ENCODE measurements around the gene SERGEF. TPM values are rescaled to one million over a fixed set of nuclear protein-coding genes. Genes with fewer than 3 reads are reported as not detected.

Gene SERGEF
- total RNA-seq, 1 donor from 2014 or later: 17.6 TPM

DNA sequence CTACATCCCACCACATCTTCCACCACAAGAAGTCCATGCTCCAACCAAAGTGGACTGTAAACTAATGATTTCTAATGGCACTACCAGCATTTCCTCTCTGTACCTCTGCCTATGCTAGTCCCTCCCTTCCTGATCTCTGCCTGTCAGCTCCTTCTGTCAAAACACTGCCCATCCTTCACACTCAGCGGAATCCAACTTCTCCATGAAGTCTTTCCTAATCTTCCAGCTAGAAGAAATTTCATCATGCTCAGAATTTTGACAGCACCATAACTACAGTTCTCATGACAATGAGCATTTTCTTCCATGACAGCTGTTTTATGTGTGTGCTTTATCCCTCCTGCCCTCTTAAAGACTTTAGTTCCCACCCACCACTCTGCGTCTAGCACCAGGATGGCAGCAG lies 111.4 kb downstream of the SERGEF start:
- DNase-seq (ENCODE audit: low read depth): no peak
- no peak overlapping the region for H3K27ac Mint-ChIP-seq (ENCODE audit: unreplicated experiment)
- H3K79me2 ChIP-seq (ENCODE audit: insufficient read depth, low read length): no peaks in the 10 kb centered on the region

DNA sequence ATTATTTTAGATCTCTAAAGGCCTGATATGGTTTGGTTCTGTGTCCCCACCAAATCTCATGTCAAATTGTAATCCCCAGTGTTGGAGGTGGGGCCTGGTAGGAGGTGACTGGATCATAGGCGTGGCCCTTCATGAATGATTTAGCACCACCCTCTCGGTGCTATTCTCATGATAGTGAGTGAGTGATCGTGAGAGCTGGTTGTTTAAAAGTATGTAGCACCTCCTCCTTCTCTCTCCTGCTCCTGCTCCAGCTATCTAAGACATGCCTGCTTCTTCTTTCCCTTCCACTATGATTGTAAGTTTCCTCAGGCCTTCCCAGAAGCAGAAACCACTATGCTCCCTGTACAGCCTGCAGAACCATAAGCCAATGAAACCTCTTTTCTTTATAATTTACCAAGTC lies 114.1 kb downstream of the SERGEF start:
- H3K9me3 ChIP-seq (ENCODE audit: insufficient read depth, low read depth, low read length): no peaks in the 10 kb centered on the region
- H2AFZ ChIP-seq (ENCODE audit: low read depth, low read length): no peak overlapping the region
- Mint-ChIP-seq H3K4me3 (ENCODE audit: unreplicated experiment) (no peak overlapping the region), H3K27me3 (ENCODE audit: low read depth, unreplicated experiment) (no peaks in the 10 kb centered on the region), H3K27ac (ENCODE audit: unreplicated experiment) (no peak overlapping the region), H3K36me3 (ENCODE audit: low read depth, unreplicated experiment) (no peaks in the 10 kb centered on the region), H3K9me3 (ENCODE audit: unreplicated experiment) (no peaks in the 10 kb centered on the region), H3K4me1 (ENCODE audit: low read depth, unreplicated experiment) (no peaks in the 10 kb centered on the region)
- no peaks in the 10 kb centered on the region for H3K36me3 ChIP-seq (ENCODE audit: insufficient read depth, low read length)
- H3K4me3 ChIP-seq (ENCODE audit: insufficient read depth, low read depth, low read length): no peak overlapping the region
- H4K20me1 ChIP-seq (ENCODE audit: insufficient read depth, low read length): peaks cover 9% of the 10 kb centered on the region
- H3K79me2 ChIP-seq (ENCODE audit: insufficient read depth, low read length): no peaks in the 10 kb centered on the region
- no peaks in the 10 kb centered on the region for H3K4me1 ChIP-seq (ENCODE audit: insufficient read depth, low read length)
- TF ChIP-seq EZH2 (IDR thresholded peaks at IDR 0.05; ENCODE audit: insufficient read depth, low read length): no peak
- H3K4me2 ChIP-seq (ENCODE audit: low read length): no peak overlapping the region
- no peak overlapping the region for H3K9ac ChIP-seq (ENCODE audit: low read length)
- DNase-seq (ENCODE audit: low read depth) (no peak), FAIRE-seq (no peak)
- H3K27me3 ChIP-seq (ENCODE audit: insufficient read depth, low read length): no peaks in the 10 kb centered on the region
- no peak overlapping the region for H3K27ac ChIP-seq (ENCODE audit: low read depth, low read length)

More for the DNA sequence above, 111.4 kb downstream of the SERGEF start:
- H3K4me1 ChIP-seq (ENCODE audit: insufficient read depth, low read length): no peaks in the 10 kb centered on the region
- Mint-ChIP-seq H3K36me3 (ENCODE audit: low read depth, unreplicated experiment) (no peaks in the 10 kb centered on the region), H3K9me3 (ENCODE audit: unreplicated experiment) (no peaks in the 10 kb centered on the region), H3K4me1 (ENCODE audit: low read depth, unreplicated experiment) (no peaks in the 10 kb centered on the region), H3K4me3 (ENCODE audit: unreplicated experiment) (no peak overlapping the region), H3K27me3 (ENCODE audit: low read depth, unreplicated experiment) (no peaks in the 10 kb centered on the region)
- no peak overlapping the region for H3K4me3 ChIP-seq (ENCODE audit: insufficient read depth, low read depth, low read length)
- no peak for TF ChIP-seq EZH2 (IDR thresholded peaks at IDR 0.05; ENCODE audit: insufficient read depth, low read length)
- TF ChIP-seq, protein P1, sequence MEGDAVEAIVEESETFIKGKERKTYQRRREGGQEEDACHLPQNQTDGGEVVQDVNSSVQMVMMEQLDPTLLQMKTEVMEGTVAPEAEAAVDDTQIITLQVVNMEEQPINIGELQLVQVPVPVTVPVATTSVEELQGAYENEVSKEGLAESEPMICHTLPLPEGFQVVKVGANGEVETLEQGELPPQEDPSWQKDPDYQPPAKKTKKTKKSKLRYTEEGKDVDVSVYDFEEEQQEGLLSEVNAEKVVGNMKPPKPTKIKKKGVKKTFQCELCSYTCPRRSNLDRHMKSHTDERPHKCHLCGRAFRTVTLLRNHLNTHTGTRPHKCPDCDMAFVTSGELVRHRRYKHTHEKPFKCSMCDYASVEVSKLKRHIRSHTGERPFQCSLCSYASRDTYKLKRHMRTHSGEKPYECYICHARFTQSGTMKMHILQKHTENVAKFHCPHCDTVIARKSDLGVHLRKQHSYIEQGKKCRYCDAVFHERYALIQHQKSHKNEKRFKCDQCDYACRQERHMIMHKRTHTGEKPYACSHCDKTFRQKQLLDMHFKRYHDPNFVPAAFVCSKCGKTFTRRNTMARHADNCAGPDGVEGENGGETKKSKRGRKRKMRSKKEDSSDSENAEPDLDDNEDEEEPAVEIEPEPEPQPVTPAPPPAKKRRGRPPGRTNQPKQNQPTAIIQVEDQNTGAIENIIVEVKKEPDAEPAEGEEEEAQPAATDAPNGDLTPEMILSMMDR (IDR thresholded peaks at IDR 0.05; ENCODE audit: insufficient read depth, low read depth, low read length): no peak
- FAIRE-seq: no peak
- no peaks in the 10 kb centered on the region for H3K9me3 ChIP-seq (ENCODE audit: insufficient read depth, low read depth, low read length)
- no peak overlapping the region for H3K27ac ChIP-seq (ENCODE audit: low read depth, low read length)
- no peaks in the 10 kb centered on the region for H3K36me3 ChIP-seq (ENCODE audit: insufficient read depth, low read length)
- peaks cover 6% of the 10 kb centered on the region for H4K20me1 ChIP-seq (ENCODE audit: insufficient read depth, low read length)
- H3K9ac ChIP-seq (ENCODE audit: low read length): no peak overlapping the region
- no peak overlapping the region for H2AFZ ChIP-seq (ENCODE audit: low read depth, low read length)
- no peak overlapping the region for H3K4me2 ChIP-seq (ENCODE audit: low read length)
- H3K27me3 ChIP-seq (ENCODE audit: insufficient read depth, low read length): no peaks in the 10 kb centered on the region

DNA sequence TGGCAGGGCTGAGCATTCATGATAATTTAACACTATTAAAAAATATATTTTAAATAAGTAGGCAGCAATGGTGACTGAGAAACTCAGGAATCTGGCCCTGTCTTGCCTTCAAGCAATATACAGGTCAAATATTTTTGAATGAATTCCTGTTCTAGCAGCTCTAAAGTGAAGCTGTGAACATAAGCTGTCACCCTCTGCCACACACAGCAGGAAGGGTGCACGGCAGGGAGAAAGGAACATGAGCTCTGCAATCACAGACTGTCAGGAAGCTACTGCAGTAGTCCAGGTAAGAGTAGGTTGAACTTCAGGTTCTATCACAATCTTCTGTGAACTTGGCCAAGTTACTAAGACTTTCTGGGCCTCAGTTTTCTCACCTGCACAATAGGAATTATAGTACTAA lies 114.8 kb downstream of the SERGEF start:
- Histone ChIP-seq H3K79me2 (ENCODE audit: insufficient read depth, low read length) (no peaks in the 10 kb centered on the region), H3K27me3 (ENCODE audit: insufficient read depth, low read length) (no peaks in the 10 kb centered on the region), H3K9me3 (ENCODE audit: insufficient read depth, low read depth, low read length) (no peaks in the 10 kb centered on the region), H2AFZ (ENCODE audit: low read depth, low read length) (no peak overlapping the region), H3K36me3 (ENCODE audit: insufficient read depth, low read length) (no peaks in the 10 kb centered on the region), H3K4me1 (ENCODE audit: insufficient read depth, low read length) (no peaks in the 10 kb centered on the region), H4K20me1 (ENCODE audit: insufficient read depth, low read length) (peaks cover 5% of the 10 kb centered on the region), H3K27ac (ENCODE audit: low read depth, low read length) (no peak overlapping the region), H3K9ac (ENCODE audit: low read length) (no peak overlapping the region), H3K4me3 (ENCODE audit: insufficient read depth, low read depth, low read length) (no peak overlapping the region), H3K4me2 (ENCODE audit: low read length) (no peak overlapping the region)
- H3K27ac Mint-ChIP-seq (ENCODE audit: unreplicated experiment): no peak overlapping the region
- no peaks in the 10 kb centered on the region for H3K4me1 Mint-ChIP-seq (ENCODE audit: low read depth, unreplicated experiment)
- no peak overlapping the region for H3K4me3 Mint-ChIP-seq (ENCODE audit: unreplicated experiment)
- no peaks in the 10 kb centered on the region for H3K27me3 Mint-ChIP-seq (ENCODE audit: low read depth, unreplicated experiment)
- no peaks in the 10 kb centered on the region for H3K9me3 Mint-ChIP-seq (ENCODE audit: unreplicated experiment)
- no peaks in the 10 kb centered on the region for H3K36me3 Mint-ChIP-seq (ENCODE audit: low read depth, unreplicated experiment)
- TF ChIP-seq EZH2 (IDR thresholded peaks at IDR 0.05; ENCODE audit: insufficient read depth, low read length): no peak
- TF ChIP-seq, protein P1 (IDR thresholded peaks at IDR 0.05; ENCODE audit: insufficient read depth, low read depth, low read length): no peak
- no peak for FAIRE-seq
- DNase-seq (ENCODE audit: low read depth): no peak

Data from astrocyte (in vitro differentiated cells and primary cell).